ENCODE results near the gene DLL3.

DLL3 gene

DNA sequence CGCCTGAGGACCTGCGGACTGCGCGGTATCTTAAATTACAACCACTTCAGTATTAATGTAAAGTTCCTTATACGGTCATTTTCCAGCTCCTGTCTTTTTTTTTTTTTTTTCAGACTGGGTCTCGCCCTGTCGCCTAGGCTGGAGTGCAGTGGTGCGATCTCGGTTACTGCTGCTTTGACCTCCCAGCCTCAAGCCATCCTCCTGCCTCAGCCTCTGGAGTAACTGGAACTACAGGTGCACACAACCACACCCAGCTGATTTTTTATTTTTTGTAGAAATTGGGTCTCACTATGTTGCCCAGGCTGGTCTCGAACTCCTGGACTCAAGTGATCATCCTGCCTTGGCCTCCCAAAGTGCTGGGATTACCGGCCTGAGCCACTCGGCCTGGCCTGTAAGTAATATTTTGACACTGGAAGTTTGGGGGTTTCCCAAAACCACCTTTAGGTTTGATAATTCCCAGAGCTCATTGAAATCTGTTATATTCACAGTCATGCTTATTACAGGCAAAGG, 34.3 kb downstream of the DLL3 start:
- TF ChIP-seq, protein P1, sequence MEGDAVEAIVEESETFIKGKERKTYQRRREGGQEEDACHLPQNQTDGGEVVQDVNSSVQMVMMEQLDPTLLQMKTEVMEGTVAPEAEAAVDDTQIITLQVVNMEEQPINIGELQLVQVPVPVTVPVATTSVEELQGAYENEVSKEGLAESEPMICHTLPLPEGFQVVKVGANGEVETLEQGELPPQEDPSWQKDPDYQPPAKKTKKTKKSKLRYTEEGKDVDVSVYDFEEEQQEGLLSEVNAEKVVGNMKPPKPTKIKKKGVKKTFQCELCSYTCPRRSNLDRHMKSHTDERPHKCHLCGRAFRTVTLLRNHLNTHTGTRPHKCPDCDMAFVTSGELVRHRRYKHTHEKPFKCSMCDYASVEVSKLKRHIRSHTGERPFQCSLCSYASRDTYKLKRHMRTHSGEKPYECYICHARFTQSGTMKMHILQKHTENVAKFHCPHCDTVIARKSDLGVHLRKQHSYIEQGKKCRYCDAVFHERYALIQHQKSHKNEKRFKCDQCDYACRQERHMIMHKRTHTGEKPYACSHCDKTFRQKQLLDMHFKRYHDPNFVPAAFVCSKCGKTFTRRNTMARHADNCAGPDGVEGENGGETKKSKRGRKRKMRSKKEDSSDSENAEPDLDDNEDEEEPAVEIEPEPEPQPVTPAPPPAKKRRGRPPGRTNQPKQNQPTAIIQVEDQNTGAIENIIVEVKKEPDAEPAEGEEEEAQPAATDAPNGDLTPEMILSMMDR (IDR thresholded peaks at IDR 0.05; ENCODE audit: control extremely low read depth, extremely low read depth, low read depth, missing control alignments): no peak
- ChIA-PET POLR2A (no interaction called here), CTCF (interaction anchor here (0.7 to 3.6 kb wide), 22 partner anchors 8 to 312 kb away, joined by 3 to 38 read pairs (median 7); partner anchors contain the start of genes PLEKHG2, RPS16 and SELENOV)
- DNase-seq (ENCODE audit: extremely low spot score): no peak

DNA sequence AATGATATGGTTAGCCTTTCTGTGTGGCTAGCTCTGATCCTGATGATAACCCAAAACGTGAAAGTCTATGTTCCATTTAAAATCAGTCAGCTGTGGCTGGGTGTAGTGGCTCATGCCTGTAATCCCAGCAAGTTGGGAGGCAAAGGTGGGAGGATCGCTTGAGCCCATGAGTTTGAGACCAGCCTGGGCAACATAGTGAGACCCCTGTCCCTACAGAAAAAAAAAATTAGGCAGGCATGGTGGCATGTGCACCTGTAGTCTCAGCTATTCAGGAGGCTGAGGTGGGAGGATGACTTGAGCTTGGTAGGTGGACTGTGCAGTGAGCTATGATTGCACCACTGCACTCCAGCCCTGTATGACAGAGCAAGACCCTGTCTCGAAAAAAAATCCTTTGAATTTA, 35.0 kb downstream of the DLL3 start:
- TF ChIP-seq, protein P1 (IDR thresholded peaks at IDR 0.05; ENCODE audit: control extremely low read depth, extremely low read depth, low read depth, missing control alignments): no peak
- CTCF ChIA-PET: interaction anchor here (0.5 to 3.6 kb wide), 22 partner anchors 9 to 483 kb away, joined by 3 to 38 read pairs (median 4); partner anchors contain the start of genes PLEKHG2, RPS16 and SELENOV
- no peak for DNase-seq (ENCODE audit: extremely low spot score)
- POLR2A ChIA-PET: no interaction called here

DNA sequence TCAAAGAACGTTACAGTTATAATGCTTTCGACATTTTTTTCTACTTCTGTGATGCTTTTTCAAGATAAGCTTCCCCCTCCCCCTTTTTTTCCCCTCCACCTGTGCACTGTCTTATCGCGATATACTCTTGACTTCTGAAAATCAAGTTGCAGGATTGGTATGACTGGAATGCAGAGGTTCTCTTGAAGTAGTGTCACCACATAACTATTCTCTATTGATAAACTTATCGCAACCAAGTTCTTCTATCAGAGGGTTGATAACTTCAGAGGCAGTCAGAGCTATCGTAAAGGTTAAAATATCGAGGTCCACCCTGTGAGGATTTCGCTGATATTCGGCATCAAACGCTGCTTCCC, 40.4 kb downstream of the DLL3 start:
- ChIA-PET CTCF (interaction anchor here (0.7 to 4.1 kb wide), 9 partner anchors 13 to 304 kb away, joined by 3 to 18 read pairs (median 5); partner anchors contain the start of gene PLEKHG2), POLR2A (no interaction called here)
- no peak for DNase-seq (ENCODE audit: extremely low spot score)
- TF ChIP-seq, protein P1 (IDR thresholded peaks at IDR 0.05; ENCODE audit: control extremely low read depth, extremely low read depth, low read depth, missing control alignments): no peak

DNA sequence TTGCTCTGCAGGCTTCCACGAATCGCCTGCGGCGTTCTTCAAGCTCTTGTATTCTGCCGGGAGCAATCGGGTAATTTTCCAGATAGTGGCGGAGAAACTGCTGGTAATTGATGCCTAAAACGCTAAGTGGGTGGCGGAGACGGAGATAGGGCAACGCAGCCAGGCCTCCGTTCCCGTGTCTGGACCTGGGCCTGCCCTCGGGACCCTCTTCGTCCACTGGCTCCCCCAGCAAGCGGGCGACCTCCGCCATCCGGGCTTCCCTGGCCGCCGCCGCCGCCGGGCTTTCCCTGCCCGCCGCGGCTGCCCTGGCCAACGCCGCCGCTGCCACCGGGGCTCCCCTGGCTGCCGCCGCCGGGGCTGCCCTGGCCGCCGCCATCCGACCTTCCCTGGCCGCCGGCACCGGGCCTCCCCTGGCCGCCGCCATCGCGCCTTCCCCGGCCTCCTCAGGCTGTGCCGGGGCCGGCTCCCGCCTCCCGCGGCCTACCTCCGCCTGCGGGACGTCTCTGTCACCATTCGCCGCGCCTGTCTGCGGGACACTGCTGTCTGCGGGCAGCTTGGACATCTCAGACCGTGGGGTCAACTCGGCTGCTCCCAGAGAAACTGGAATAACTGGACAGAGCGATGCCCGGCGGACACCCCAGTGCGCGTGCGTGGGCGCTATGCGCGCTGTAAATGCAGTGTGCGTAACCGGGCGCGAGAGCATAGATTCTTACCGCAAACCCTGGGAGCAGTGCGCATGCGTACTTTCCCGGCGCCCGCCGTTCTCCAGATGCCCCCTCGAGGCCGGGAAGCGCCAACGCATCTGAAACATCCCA, 41.0 kb downstream of the DLL3 start, which contains the start of gene EID2:
TSS of gene EID2 (minus strand) at position 644 of the 815 bp plus-strand sequence. CDS start at position 562, 82 bp downstream.
- ChIA-PET CTCF (interaction anchor here (0.7 to 4.1 kb wide), 10 partner anchors 11 to 303 kb away, joined by 3 to 18 read pairs (median 5); partner anchors contain the start of gene PLEKHG2), POLR2A (interaction anchor here (0.5 kb wide), 1 partner anchor 10 kb away, joined by 5 read pairs; no protein-coding TSS in a partner anchor)
- DNase-seq (ENCODE audit: extremely low spot score): peak; percentile 94
- TF ChIP-seq, protein P1 (IDR thresholded peaks at IDR 0.05; ENCODE audit: control extremely low read depth, extremely low read depth, low read depth, missing control alignments): peak; percentile 81

DNA sequence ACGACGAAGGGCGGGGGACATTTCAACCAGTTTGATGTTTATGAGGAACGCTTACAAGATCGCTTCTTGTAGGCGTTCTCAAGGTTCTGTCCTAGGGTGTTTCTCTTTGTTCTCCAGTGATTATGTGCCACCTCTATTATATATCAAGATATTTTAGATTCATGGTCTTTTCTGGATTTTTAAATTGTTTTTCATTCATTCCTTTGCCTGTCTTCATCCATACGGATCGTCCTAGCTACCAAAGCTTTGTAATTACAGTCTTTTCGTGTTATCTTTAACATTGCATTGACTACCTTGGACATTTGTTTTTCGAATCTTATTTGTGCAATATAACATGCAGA, 41.6 kb downstream of the DLL3 start:
- TF ChIP-seq, protein P1 (IDR thresholded peaks at IDR 0.05; ENCODE audit: control extremely low read depth, extremely low read depth, low read depth, missing control alignments): no peak
- ChIA-PET CTCF (interaction anchor here (1.0 to 4.1 kb wide), 6 partner anchors 11 to 135 kb away, joined by 3 to 18 read pairs (median 6); no protein-coding TSS in a partner anchor), POLR2A (no interaction called here)
- no peak for DNase-seq (ENCODE audit: extremely low spot score)

DNA sequence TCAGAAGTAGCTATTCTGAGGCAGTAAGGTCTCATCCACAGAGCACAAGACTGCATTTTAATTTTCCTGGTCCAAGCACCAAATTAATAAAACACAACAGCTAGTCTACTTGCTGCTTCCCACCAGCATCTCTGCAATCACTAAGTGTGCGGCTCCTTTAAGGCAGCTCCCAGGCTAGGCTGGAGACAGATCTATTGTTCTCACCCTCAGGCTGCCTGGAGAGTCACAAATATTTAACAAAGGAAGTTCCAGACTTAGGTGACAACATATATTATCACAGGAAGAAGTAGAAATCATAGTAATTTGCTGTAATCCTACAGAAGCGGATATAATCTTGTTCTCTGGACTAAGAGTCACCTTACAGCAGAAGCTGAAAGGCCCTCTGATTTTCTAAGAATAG, 43.5 kb downstream of the DLL3 start:
- ChIA-PET CTCF (interaction anchor here (0.8 to 4.1 kb wide), 8 partner anchors 9 to 403 kb away, joined by 3 to 18 read pairs (median 4); partner anchors contain the start of gene EID2B), POLR2A (no interaction called here)
- no peak for DNase-seq (ENCODE audit: extremely low spot score)
- TF ChIP-seq, protein P1 (IDR thresholded peaks at IDR 0.05; ENCODE audit: control extremely low read depth, extremely low read depth, low read depth, missing control alignments): no peak

Measured in GM10248 (cell line).